GM18520 (cell line): ENCODE measurements around the gene SSTR5.

Experiments
- ATAC-seq: cut with Tn5 transposase; IDR thresholded peaks from one replicate; pipeline ENCODE4 v1.9.1; 2021; ENCODE audit not compliant: unreplicated experiment

Gene SSTR5

GRCh38 chr16:1054660-1055556 lies 17.6 kb upstream of the SSTR5 start:
- ATAC-seq = no peak

DNA sequence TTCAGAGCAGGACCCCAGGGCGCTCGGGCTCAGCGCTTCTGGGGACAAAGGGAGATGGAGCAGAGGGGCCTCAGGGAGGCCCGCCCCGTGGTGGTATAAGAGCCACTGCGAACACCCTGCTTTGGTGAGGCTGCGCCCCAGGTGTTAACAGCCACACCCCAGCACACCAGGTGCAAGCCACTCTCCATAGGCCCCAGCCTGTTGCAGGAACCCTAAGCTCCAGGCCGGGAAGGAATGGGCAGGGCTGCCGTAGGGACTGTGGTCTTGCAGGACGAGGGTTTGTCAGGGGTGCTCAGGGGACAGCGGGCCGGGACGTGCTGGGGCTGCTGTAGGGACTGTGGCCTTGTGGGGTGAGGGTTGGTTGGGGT lies 17.0 kb upstream of the SSTR5 start:
- ATAC-seq = no peak

DNA sequence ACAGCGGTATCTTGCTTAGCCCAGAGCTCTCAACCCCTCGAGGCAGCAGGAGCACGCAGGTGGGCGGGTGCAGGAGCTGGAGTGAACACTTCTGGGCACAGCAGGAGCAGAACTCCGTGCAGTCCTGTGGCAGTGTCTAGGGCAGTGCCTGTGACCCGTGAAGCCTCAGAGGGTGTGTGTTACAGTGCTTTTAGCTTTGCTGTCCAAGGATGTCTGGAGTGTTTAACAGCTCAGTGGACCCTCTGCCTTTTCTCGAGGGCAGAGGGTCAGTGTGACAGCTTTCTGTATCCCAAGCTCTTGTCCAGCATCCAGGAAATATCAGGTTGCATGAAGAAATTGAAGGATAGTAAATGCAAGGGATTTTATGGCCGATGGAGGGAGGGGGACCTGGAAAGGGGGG lies 16.4 kb upstream of the SSTR5 start:
- no peak for ATAC-seq

GRCh38 chr16:1057252-1057932 lies 15.2 kb upstream of the SSTR5 start:
- no peak for ATAC-seq

- ATAC-seq = no peak
These were observed 14.3 kb upstream of the SSTR5 start for GRCh38 chr16:1058216-1058615.

- ATAC-seq = no peak
These were observed 13.2 kb upstream of the SSTR5 start for GRCh38 chr16:1059310-1059709.

- ATAC-seq = no peak
These were observed 11.9 kb upstream of the SSTR5 start for GRCh38 chr16:1060416-1061340.

GRCh38 chr16:1061769-1062505 lies 10.6 kb upstream of the SSTR5 start:
- no peak for ATAC-seq

- no peak for ATAC-seq
These were observed 9.7 kb upstream of the SSTR5 start for GRCh38 chr16:1062895-1063294.

DNA sequence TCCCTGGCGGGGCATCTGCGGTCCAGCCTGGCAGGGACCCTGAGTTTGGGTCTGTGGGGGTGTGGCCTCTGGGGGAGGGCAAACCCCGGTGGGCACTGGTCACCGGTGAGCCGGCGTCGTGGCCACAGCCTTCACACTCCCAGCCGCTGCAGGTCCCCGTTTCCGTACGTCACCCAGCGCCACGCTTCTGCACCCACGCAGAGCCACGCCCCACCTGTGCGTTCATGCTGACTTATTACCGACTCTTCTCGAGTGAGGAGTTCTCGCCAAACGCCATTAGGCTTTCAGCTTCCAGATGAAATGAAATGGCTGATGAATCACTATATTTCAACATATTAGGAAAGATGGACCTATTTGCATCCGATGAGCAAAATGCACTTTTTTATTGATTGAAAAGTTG lies 8.8 kb upstream of the SSTR5 start:
- no peak for ATAC-seq

DNA sequence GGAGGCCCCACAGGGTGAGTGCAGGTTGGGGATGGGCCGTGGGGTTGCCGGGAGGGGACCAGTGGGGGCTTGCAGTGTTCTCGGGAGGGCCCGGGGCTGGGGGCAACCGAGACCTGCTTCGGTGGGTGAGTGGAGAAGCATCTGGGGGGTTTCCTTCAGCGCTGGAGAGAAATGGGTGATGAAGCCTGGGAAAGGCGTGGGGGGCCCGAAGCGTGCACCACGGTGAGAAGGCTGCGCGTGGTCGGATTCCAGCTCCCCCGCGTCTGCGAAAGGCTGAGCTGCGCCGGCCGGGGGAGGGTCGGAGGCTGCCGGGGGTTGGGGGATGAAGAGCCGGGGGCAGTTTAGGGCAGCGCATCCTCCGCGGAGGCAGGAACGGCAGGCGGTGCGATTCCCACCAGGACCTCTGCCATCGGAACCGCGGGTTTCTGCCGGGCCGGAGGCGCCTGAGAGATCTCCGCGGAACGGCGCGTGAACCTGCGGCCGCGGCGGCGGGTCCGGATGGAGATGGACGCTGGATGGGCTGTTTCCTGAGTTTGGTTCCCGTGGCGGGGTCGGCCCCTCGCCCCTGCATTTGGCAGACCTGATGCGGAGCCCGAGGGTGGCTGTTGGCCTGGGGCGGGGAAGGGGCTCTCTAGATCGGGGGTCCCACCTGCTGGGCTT lies 6.9 kb upstream of the SSTR5 start:
- ATAC-seq = no peak

GRCh38 chr16:1066584-1067172 lies 5.9 kb upstream of the SSTR5 start:
- ATAC-seq = no peak

GRCh38 chr16:1067629-1068028 lies 4.9 kb upstream of the SSTR5 start:
- ATAC-seq = no peak

DNA sequence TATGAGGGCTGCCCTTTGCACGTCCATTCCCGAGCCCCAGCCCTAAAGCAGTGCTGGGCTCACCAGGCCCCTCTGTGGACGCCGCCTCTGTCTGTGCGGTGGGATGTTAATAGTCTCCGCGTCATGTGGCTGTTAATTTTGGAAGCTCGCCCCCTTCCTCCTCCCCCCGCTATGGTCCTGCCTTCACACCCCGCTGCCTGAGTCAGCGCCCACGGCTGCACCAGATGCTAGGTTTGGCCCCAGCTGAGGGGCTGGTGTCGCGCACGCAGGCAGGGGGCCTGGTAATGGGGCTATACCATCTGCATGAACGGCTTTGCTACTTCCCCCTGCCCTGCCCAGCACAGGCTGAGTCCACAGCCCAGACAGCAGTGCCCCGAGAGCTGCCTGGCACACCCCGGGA lies 4.1 kb upstream of the SSTR5 start:
- ATAC-seq = no peak

GRCh38 chr16:1069154-1069553 lies 3.4 kb upstream of the SSTR5 start:
- ATAC-seq = no peak

GRCh38 chr16:1070084-1070863 lies 2.3 kb upstream of the SSTR5 start:
- ATAC-seq = no peak

GRCh38 chr16:1070864-1071408 lies 1.6 kb upstream of the SSTR5 start:
- no peak for ATAC-seq

GRCh38 chr16:1071561-1072225 lies 854 bp upstream of the SSTR5 start:
- ATAC-seq = no peak
